Raji (cell line): ENCODE results near the gene BTBD9.

Experiments
- POLR2A ChIP-seq: IDR thresholded peaks from 2 replicates; pipeline ENCODE4 v1.6.1; 2011; ENCODE audit warnings: low read depth, low read length, control low read depth; ENCODE audit not compliant: insufficient read depth

BTBD9 gene

GRCh38 chr6:38625217-38625616, 14.5 kb downstream of the BTBD9 start:
- no peak for TF ChIP-seq POLR2A

- no peak for TF ChIP-seq POLR2A
Measured at GRCh38 chr6:38617856-38618255, 21.9 kb downstream of the BTBD9 start.

GRCh38 chr6:38612143-38612965, 27.4 kb downstream of the BTBD9 start:
- no peak for TF ChIP-seq POLR2A

- TF ChIP-seq POLR2A: no peak
Measured at GRCh38 chr6:38610050-38610625, 29.6 kb downstream of the BTBD9 start.

- TF ChIP-seq POLR2A: no peak
Measured at GRCh38 chr6:38604700-38605099, 35.0 kb downstream of the BTBD9 start.

GRCh38 chr6:38603966-38604365, 35.8 kb downstream of the BTBD9 start:
- TF ChIP-seq POLR2A: no peak

- no peak for TF ChIP-seq POLR2A
Measured at GRCh38 chr6:38603496-38603895, 36.2 kb downstream of the BTBD9 start.

- no peak for TF ChIP-seq POLR2A
Measured at GRCh38 chr6:38599966-38600550, 39.7 kb downstream of the BTBD9 start.

GRCh38 chr6:38599261-38599660, 40.5 kb downstream of the BTBD9 start:
- TF ChIP-seq POLR2A: no peak

- no peak for TF ChIP-seq POLR2A
Measured at GRCh38 chr6:38593998-38594665, 45.6 kb downstream of the BTBD9 start.

GRCh38 chr6:38593409-38593808, 46.3 kb downstream of the BTBD9 start:
- no peak for TF ChIP-seq POLR2A

GRCh38 chr6:38591439-38591838, 48.3 kb downstream of the BTBD9 start:
- TF ChIP-seq POLR2A: no peak

- TF ChIP-seq POLR2A: no peak
Measured at GRCh38 chr6:38589367-38589720, 50.4 kb downstream of the BTBD9 start.

- TF ChIP-seq POLR2A: no peak
Measured at GRCh38 chr6:38588631-38589366, 50.9 kb downstream of the BTBD9 start.

GRCh38 chr6:38587766-38588362, 51.9 kb downstream of the BTBD9 start:
- no peak for TF ChIP-seq POLR2A
